Measurements from ENCODE around the gene HORMAD1.

DNA sequence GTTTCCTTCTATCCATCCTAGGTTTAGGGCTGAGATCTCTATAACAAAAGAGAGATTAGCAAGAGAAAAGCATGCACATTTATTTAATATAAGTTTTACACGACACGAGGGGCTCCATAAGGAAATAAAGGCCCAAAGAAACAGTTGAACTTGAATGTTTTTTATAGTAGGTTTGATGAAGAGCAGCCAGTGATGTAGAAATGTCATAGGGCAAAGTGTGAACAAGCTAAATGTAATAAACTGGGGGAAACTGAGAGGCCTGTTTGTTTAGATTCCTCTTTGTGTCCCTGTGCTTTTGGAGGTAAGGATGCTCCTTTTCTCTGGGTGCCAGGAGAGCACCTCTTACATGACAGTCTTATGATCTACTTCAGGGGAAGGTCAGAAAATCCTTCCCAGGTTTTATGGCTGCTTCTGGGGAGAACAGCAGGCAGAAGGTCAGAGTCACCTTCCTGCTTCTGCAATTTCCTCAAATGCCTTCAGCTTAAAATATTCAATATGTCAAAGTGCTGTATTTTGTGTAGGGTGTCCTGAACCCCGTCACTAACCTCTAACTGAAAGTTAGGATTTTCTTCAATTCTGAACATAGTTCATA, 9.5 kb upstream of the HORMAD1 start:
- TF ChIP-seq POLR2A (IDR thresholded peaks at IDR 0.05) (no peak), EP300 (IDR thresholded peaks at IDR 0.05) (no peak)
- TF ChIP-seq, protein P1, sequence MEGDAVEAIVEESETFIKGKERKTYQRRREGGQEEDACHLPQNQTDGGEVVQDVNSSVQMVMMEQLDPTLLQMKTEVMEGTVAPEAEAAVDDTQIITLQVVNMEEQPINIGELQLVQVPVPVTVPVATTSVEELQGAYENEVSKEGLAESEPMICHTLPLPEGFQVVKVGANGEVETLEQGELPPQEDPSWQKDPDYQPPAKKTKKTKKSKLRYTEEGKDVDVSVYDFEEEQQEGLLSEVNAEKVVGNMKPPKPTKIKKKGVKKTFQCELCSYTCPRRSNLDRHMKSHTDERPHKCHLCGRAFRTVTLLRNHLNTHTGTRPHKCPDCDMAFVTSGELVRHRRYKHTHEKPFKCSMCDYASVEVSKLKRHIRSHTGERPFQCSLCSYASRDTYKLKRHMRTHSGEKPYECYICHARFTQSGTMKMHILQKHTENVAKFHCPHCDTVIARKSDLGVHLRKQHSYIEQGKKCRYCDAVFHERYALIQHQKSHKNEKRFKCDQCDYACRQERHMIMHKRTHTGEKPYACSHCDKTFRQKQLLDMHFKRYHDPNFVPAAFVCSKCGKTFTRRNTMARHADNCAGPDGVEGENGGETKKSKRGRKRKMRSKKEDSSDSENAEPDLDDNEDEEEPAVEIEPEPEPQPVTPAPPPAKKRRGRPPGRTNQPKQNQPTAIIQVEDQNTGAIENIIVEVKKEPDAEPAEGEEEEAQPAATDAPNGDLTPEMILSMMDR (IDR thresholded peaks at IDR 0.05) = no peak
